ENCODE data around the gene MCF2L2.

The MCF2L2 gene

GRCh38 chr3:183275418-183275817 is 153.0 kb downstream of the MCF2L2 start:
- H3K9me3 ChIP-seq = no peaks in the 10 kb centered on the region
- no peak for TF ChIP-seq CTCF (IDR thresholded peaks at IDR 0.05; ENCODE audit: low read depth, low read length)
- H3K27me3 ChIP-seq = no peaks in the 10 kb centered on the region
- H3K4me3 ChIP-seq (ENCODE audit: low read depth, low read length) = no peak overlapping the region
- H3K36me3 ChIP-seq = no peaks in the 10 kb centered on the region
- H3K4me1 ChIP-seq = no peaks in the 10 kb centered on the region
- DNase-seq = no peak

GRCh38 chr3:183274609-183275008 is 153.8 kb downstream of the MCF2L2 start:
- H3K4me1 ChIP-seq = no peaks in the 10 kb centered on the region
- no peak for TF ChIP-seq CTCF (IDR thresholded peaks at IDR 0.05; ENCODE audit: low read depth, low read length)
- no peaks in the 10 kb centered on the region for H3K27me3 ChIP-seq
- no peaks in the 10 kb centered on the region for H3K36me3 ChIP-seq
- no peak for DNase-seq
- no peak overlapping the region for H3K4me3 ChIP-seq (ENCODE audit: low read depth, low read length)
- no peaks in the 10 kb centered on the region for H3K9me3 ChIP-seq

- Histone ChIP-seq H3K9me3 (no peaks in the 10 kb centered on the region), H3K4me3 (ENCODE audit: low read depth, low read length) (no peak overlapping the region), H3K27me3 (no peaks in the 10 kb centered on the region), H3K4me1 (no peaks in the 10 kb centered on the region), H3K36me3 (no peaks in the 10 kb centered on the region)
- no peak for TF ChIP-seq CTCF (IDR thresholded peaks at IDR 0.05; ENCODE audit: low read depth, low read length)
- no peak for DNase-seq
Measured at GRCh38 chr3:183272791-183273190, 155.6 kb downstream of the MCF2L2 start.

- H3K4me3 ChIP-seq (ENCODE audit: low read depth, low read length) = no peak overlapping the region
- H3K4me1 ChIP-seq = no peaks in the 10 kb centered on the region
- TF ChIP-seq CTCF (IDR thresholded peaks at IDR 0.05; ENCODE audit: low read depth, low read length) = no peak
- H3K36me3 ChIP-seq = no peaks in the 10 kb centered on the region
- no peaks in the 10 kb centered on the region for H3K9me3 ChIP-seq
- no peaks in the 10 kb centered on the region for H3K27me3 ChIP-seq
- no peak for DNase-seq
Measured at GRCh38 chr3:183272142-183272541, 156.3 kb downstream of the MCF2L2 start.

- no peaks in the 10 kb centered on the region for H3K27me3 ChIP-seq
Measured at GRCh38 chr3:183270344-183270743, 158.1 kb downstream of the MCF2L2 start.

GRCh38 chr3:183269345-183269744 is 159.1 kb downstream of the MCF2L2 start:
- no peak for TF ChIP-seq CTCF (IDR thresholded peaks at IDR 0.05; ENCODE audit: low read depth, low read length)
- Histone ChIP-seq H3K36me3 (no peaks in the 10 kb centered on the region), H3K27me3 (no peaks in the 10 kb centered on the region)

More at GRCh38 chr3:183270344-183270743, 158.1 kb downstream of the MCF2L2 start:
- DNase-seq = no peak
- no peaks in the 10 kb centered on the region for H3K4me1 ChIP-seq
- H3K4me3 ChIP-seq (ENCODE audit: low read depth, low read length) = no peak overlapping the region
- no peaks in the 10 kb centered on the region for H3K9me3 ChIP-seq
- TF ChIP-seq CTCF (IDR thresholded peaks at IDR 0.05; ENCODE audit: low read depth, low read length) = no peak
- no peaks in the 10 kb centered on the region for H3K36me3 ChIP-seq

More at GRCh38 chr3:183269345-183269744, 159.1 kb downstream of the MCF2L2 start:
- Histone ChIP-seq H3K4me3 (ENCODE audit: low read depth, low read length) (no peak overlapping the region), H3K9me3 (no peaks in the 10 kb centered on the region), H3K4me1 (no peaks in the 10 kb centered on the region)
- no peak for DNase-seq

Data from BE2C (cell line).